GM18861 (cell line): Measurements from ENCODE around the gene CSNK1G2.

Experiments
- ATAC-seq: cut with Tn5 transposase; IDR thresholded peaks from one replicate; pipeline ENCODE4 v1.9.1; 2021; ENCODE audit not compliant: unreplicated experiment

The CSNK1G2 gene

DNA sequence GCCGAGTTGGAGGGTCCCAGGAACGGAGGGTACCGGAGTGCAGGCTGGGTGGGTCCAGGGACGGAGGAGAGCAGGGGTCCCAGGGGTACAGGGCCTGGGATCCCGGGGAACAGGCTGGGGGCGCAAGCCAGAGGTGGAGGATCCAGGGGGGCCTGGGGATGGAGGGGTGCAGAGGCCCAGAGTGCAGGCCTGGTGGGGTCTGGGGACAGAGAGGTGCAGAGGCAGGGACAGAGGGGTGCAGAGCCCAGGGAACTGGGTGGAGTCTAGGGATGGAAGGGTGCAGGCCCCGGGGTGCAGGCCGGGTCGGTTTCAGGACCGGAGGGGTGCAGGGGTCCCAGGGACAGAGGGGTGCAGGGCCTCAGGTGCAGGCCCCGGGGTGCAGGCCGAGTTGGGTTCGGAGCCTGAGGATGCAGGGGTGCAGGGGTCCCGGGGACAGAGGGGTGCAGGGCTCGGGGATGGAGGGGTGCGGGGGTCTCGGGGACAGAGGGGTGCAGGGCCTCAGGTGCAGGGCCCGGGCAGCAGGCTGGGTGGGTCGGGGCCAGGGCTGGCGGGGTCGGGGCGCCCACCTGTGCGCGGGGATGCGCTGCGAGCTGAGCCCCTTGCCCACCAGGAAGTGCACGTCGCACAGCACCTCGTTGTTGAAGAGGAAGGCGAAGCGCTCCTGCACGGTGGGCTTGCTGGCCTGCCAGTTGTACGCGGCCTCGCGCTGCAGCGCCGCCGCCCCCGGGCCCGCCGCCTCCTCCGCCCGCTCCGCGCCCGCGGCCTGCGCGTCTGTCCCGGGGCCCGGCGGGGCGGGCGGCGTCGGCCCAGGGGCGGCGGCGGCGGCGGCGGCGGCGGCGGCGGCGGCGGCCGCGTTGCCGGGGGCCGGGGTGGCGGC, 74.0 kb downstream of the CSNK1G2 start:
- no peak for ATAC-seq

DNA sequence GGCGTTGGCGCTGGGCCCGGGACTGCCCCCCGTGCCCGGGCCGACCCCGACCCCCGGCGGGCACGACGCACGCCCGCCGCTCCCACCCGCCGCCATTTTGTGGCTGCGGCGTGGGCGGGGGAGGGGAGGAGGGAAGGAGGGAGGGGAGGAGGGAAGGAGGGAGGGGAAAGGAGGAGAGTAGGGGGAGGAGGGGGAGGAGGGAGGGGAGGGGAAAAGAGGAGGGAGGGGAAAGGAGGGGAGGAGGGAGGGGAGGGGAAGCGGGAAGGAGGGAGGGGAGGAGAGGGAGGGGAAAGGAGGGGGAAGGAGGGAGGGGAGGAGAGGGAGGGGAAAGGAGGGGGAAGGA, 74.6 kb downstream of the CSNK1G2 start, which contains the start of gene BTBD2:
Gene BTBD2, minus strand, starts transcription at position 107 of the 343 bp plus-strand sequence. Its CDS starts 11 bp downstream, at position 96.
- no peak for ATAC-seq

DNA sequence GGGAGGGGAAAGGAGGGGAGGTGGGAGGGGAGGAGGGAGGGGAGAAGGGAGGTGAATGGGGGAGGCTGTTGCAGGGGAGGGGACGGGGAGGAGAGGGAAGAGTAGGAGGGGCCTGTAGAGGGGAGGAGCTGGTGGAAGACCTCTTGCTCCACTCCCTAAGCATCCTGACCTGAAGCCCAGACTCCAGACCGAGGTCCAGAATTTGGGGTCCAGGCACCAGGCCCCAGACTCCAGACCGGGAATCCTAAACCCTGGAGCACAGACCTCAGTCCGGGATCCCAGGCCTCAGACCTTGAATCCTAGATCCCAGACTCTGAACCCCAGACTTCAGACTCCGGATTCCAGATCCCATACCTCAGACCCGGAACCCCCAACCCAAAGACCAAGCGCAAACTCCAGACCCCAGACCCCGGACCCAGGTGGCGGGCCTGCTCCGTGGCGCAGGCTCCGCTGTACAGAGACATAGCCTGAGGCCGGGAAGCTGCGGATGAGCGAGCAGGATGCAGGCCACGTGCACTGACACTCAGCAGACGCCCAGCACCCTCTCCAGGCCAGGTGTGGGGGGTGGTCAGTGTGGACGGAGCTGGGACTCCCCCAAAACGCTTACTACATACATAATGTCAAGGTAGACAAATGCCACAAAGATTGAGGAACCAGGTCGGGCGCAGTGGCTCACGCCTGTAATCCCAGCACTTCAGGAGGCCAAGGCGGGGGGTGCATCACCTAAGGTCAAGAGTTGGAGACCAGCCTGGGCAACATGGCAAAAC, 75.3 kb downstream of the CSNK1G2 start:
- no peak for ATAC-seq

DNA sequence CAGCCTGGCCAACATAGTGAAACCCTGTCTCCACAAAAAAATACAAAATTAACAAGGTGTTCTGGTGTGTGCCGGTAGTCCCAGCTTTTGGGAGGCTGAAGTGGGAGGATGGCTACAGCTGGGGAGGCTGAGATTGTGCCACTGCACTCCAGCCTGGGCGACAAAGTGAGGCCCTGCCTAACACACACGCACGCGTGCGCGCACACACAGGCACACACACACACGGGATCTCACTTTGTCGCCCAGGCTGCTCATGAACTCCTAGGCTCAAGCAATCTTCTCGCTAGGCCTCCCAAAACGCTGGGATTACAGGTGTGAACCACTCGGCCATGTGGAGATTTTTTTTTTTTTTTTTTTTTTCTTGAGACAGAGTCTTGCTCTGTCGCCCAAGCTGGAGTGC, 77.8 kb downstream of the CSNK1G2 start:
- no peak for ATAC-seq

DNA sequence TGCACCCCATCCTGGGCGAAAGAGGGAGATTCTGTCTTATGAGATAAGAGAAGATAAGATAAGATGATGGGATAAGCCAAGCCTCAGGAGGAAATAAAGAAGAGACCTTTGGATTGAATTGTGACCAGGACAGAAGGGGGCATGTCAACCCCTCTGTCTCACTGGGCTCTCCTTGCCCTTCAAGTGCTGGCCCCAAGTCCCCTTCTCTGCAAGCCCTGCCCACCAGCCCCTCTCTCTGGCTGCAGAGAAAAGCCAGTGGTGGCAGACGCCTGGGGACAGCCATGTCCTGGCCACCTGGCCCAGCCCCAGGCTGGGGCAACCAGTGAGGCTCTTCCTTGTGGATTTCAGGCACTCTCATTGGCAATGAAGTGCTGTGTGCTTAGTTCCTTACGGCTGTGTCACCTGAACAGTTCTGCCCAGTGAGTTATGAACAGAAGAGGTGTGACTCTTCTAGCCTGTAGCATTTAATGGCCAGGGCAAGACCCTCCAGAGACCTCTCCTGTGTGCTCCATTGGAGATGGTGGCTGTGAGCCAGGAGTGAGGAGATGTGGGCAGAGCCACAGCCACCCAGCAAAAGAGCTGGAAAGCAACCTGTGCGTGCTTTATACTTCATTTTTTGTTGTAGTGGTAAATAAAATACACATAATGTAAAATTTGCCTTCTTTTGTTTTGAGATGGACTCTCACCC, 80.6 kb downstream of the CSNK1G2 start:
- ATAC-seq: no peak

DNA sequence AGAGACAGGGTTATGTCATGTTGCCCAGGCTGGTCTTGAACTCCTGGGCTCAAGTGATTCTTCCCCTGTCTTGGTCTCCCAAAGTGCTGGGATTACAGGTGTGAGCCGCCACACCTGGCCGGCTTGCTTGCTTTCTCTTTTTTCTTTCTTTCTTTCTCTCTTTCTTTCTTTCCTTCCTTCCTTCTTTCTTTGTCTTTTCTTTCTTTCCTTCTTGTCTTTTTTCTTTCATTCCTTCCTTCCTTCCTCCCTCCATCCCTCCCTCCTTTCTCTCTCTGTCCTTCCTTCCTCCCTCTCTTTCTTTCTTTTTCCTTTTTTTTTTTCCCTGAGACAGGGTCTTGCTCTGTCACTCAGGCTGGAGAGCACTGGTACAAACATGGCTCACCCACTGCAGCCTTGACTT, 81.3 kb downstream of the CSNK1G2 start:
- no peak for ATAC-seq

DNA sequence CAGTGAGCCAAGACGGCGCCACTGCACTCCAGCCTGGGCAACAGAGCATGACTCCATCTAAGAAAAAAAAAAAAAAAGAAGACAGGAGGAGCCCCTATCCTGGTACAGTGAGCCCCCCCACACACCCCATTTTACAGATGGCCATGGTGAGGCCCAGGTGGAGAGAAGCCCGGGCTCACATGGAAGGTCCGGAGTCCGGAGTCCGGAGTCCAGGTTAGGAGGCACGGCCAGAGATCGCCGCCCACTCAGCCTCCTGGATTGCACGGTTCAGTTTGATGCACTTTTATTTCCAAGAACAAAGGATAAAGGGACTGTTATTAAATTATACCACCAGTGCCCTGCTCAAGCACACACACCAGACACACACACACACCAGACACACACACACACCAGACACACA, 85.8 kb downstream of the CSNK1G2 start:
- no peak for ATAC-seq

DNA sequence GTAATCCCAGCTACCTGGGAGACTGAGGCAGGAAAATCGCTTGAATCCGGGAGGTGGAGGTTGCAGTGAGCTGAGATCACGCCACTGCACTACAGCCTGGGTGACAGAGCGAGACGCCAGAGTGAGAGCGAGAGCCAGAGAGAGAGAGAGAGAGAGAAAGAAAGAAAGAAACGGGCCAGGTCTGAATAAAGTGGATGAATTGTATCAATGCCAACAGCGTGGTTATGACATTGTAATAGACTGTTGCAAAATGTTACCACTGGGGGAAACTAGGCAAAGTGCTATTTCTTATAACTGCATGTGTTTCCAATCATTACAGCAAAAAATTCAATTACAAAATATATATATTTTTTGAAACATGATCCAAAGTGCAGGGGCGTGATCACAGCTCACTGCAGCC, 86.4 kb downstream of the CSNK1G2 start:
- ATAC-seq: no peak
